ENCODE results near the gene CRIP2. TPM values are rescaled to one million over a fixed set of nuclear protein-coding genes. Genes with fewer than 3 reads are reported as not detected.

CRIP2 gene
- total RNA-seq, 6 experiments from 2014 or later = 6.9 to 22.4 (median 21.0) TPM

GRCh38 chr14:105427936-105428485 lies 46.6 kb upstream of the CRIP2 start:
- H3K4me3 Mint-ChIP-seq = no peak overlapping the region

GRCh38 chr14:105430042-105430441 lies 44.6 kb upstream of the CRIP2 start:
- no peak overlapping the region for H3K27ac Mint-ChIP-seq
- DNase-seq = no peak
- H3K9me3 Mint-ChIP-seq = 0 out of 2 replicates have a peak, but pooled peaks cover 4% of the 10 kb centered on the region
- H3K4me3 Mint-ChIP-seq = no peak overlapping the region
- H3K4me1 Mint-ChIP-seq (ENCODE audit: low read depth) = peaks cover 15% of the 10 kb centered on the region
- TF ChIP-seq CTCF (IDR thresholded peaks at IDR 0.05) = no peak
- H3K27me3 Mint-ChIP-seq (ENCODE audit: insufficient read depth) = no peaks in the 10 kb centered on the region
- peaks cover 20% of the 10 kb centered on the region for H3K36me3 Mint-ChIP-seq (ENCODE audit: low read depth)

More at GRCh38 chr14:105427936-105428485, 46.6 kb upstream of the CRIP2 start:
- Mint-ChIP-seq H3K36me3 (ENCODE audit: low read depth) (peaks cover 20% of the 10 kb centered on the region), H3K4me1 (ENCODE audit: low read depth) (peaks cover 15% of the 10 kb centered on the region), H3K27me3 (ENCODE audit: insufficient read depth) (no peaks in the 10 kb centered on the region), H3K9me3 (0 out of 2 replicates have a peak, but pooled peaks cover 4% of the 10 kb centered on the region), H3K27ac (no peak overlapping the region; the same call in 1 of the 2 replicates)
- DNase-seq = no peak
- no peak for TF ChIP-seq CTCF (IDR thresholded peaks at IDR 0.05)

- peaks cover 20% of the 10 kb centered on the region for H3K36me3 Mint-ChIP-seq (ENCODE audit: low read depth)
- H3K27me3 Mint-ChIP-seq (ENCODE audit: insufficient read depth) = no peaks in the 10 kb centered on the region
- no peak for TF ChIP-seq CTCF (IDR thresholded peaks at IDR 0.05)
- peak overlapping the region; percentile 76 for H3K27ac Mint-ChIP-seq
- 0 out of 2 replicates have a peak, but pooled peaks cover 4% of the 10 kb centered on the region for H3K9me3 Mint-ChIP-seq
- DNase-seq = peak; percentile 61
- H3K4me1 Mint-ChIP-seq (ENCODE audit: low read depth) = peaks cover 15% of the 10 kb centered on the region
- no peak overlapping the region; the same call in 1 of the 2 replicates for H3K4me3 Mint-ChIP-seq
Observed at GRCh38 chr14:105430565-105430964, 44.1 kb upstream of the CRIP2 start.

GRCh38 chr14:105431256-105431655 lies 43.4 kb upstream of the CRIP2 start:
- Mint-ChIP-seq H3K36me3 (ENCODE audit: low read depth) (peaks cover 20% of the 10 kb centered on the region), H3K27ac (no peak overlapping the region), H3K4me3 (no peak overlapping the region; the same call in 1 of the 2 replicates), H3K4me1 (ENCODE audit: low read depth) (peaks cover 15% of the 10 kb centered on the region), H3K9me3 (0 out of 2 replicates have a peak, but pooled peaks cover 4% of the 10 kb centered on the region), H3K27me3 (ENCODE audit: insufficient read depth) (no peaks in the 10 kb centered on the region)
- no peak for TF ChIP-seq CTCF (IDR thresholded peaks at IDR 0.05)
- no peak for DNase-seq

GRCh38 chr14:105432657-105433056 lies 42.0 kb upstream of the CRIP2 start:
- no peak for TF ChIP-seq CTCF (IDR thresholded peaks at IDR 0.05)
- peaks cover 10% of the 10 kb centered on the region for H3K36me3 Mint-ChIP-seq (ENCODE audit: low read depth)
- H3K4me3 Mint-ChIP-seq = no peak overlapping the region
- DNase-seq = no peak
- H3K27ac Mint-ChIP-seq = no peak overlapping the region
- H3K9me3 Mint-ChIP-seq = no peaks in the 10 kb centered on the region
- no peaks in the 10 kb centered on the region for H3K27me3 Mint-ChIP-seq (ENCODE audit: insufficient read depth)
- H3K4me1 Mint-ChIP-seq (ENCODE audit: low read depth) = peaks cover 15% of the 10 kb centered on the region

Data from HFFc6 (cell line).